ENCODE results near the gene GRK5. TPM values are rescaled to one million over a fixed set of nuclear protein-coding genes. Genes with fewer than 3 reads are reported as not detected.

Gene GRK5
- total and polyA plus RNA-seq, 8 donors, result 10.9 to 95.9 (median 34.0) TPM

DNA sequence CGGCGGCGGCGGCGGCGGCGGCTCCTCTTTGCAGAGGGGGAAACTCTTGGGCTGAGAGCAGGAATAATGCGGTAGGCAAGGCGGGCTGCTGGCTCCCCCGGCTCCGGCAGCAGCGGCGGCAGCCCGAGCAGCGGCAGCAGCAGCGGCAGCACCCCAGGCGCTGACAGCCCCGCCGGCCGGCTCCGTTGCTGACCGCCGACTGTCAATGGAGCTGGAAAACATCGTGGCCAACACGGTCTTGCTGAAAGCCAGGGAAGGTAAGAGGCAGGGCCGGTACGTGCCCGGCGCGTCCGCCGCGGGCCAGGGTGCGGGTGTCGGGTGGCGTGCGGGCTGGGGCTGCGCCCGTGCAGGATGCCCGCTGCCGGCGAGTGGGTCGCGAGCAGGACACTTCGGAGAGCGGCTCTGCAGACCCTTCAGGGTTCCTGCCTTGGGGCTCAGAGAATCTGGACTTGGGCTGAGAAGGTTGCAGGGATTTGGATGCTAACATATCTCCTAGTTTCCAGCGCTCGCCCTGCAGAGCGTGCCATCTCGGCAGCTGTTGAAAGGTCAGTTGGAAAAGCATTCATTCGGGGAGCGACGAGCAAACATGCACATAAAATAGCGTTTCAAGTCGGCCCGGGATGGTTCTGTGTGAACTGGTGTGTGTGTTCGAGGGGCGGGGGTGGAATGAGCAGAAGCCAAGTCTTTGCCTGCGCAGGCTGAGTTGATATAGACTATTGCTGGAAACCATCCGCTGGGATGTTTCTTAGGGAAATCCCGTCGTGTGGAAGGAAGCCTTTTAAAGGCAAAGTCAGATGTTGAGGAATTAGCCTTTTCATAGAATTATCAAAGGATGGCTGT, 562 bp downstream of the GRK5 start:
- peak overlapping the region; percentile 63 to 88 (median 74) for H3K4me3 ChIP-seq
- TF ChIP-seq POLR2AphosphoS5 (IDR thresholded peaks at IDR 0.05) (peak in 1 of 3 donors; percentile 11), EP300 (IDR thresholded peaks at IDR 0.05) (no peak)
- H3K4me1 ChIP-seq, result peaks cover 33 to 58% (median 55%) of the 10 kb centered on the region in 4 donors
- peak overlapping the region; percentile 97 to 100 (median 98) for H3K27ac ChIP-seq
- peaks cover 0 to 4% (median 0%) of the 10 kb centered on the region in 4 donors for H3K36me3 ChIP-seq
- H3K27me3 ChIP-seq, result no peaks in the 10 kb centered on the region
- no peaks in the 10 kb centered on the region for H3K9me3 ChIP-seq
- intact Hi-C loops (cut with DNase I; ENCODE audit: low total_unique reads), result loop anchor here (10.0 kb wide), 2 partner anchors 207 to 237 kb away; no protein-coding TSS in a partner anchor
- WGBS, 5 donors, result 0 to 1% (median 0%) methylated on average over 45 to 61 of the region's 62 CpGs
- peak; percentile 50 to 84 for DNase-seq

GRCh38 chr10:119208553-119208940, 1.2 kb downstream of the GRK5 start:
- H3K27ac ChIP-seq, result peak overlapping the region; percentile 97 to 100 (median 98)
- TF ChIP-seq POLR2AphosphoS5 (IDR thresholded peaks at IDR 0.05) (no peak), POLR2A (IDR thresholded peaks at IDR 0.05) (no peak), EP300 (IDR thresholded peaks at IDR 0.05) (no peak)
- TF ChIP-seq, protein P1, sequence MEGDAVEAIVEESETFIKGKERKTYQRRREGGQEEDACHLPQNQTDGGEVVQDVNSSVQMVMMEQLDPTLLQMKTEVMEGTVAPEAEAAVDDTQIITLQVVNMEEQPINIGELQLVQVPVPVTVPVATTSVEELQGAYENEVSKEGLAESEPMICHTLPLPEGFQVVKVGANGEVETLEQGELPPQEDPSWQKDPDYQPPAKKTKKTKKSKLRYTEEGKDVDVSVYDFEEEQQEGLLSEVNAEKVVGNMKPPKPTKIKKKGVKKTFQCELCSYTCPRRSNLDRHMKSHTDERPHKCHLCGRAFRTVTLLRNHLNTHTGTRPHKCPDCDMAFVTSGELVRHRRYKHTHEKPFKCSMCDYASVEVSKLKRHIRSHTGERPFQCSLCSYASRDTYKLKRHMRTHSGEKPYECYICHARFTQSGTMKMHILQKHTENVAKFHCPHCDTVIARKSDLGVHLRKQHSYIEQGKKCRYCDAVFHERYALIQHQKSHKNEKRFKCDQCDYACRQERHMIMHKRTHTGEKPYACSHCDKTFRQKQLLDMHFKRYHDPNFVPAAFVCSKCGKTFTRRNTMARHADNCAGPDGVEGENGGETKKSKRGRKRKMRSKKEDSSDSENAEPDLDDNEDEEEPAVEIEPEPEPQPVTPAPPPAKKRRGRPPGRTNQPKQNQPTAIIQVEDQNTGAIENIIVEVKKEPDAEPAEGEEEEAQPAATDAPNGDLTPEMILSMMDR (IDR thresholded peaks at IDR 0.05), result no peak
- intact Hi-C loops (cut with DNase I; ENCODE audit: low total_unique reads), result loop anchor here (10.0 kb wide), 2 partner anchors 206 to 236 kb away; no protein-coding TSS in a partner anchor
- H3K36me3 ChIP-seq, result peaks cover 0 to 6% (median 0%) of the 10 kb centered on the region in 4 donors
- H3K4me1 ChIP-seq, result peaks cover 33 to 64% (median 61%) of the 10 kb centered on the region in 4 donors
- 0 to 9% (median 1%) methylated on average over 3 of the region's 3 CpGs for WGBS, 5 donors
- peak in 1 of 2 donors; percentile 26 for DNase-seq
- peak overlapping the region; percentile 63 to 88 (median 74) for H3K4me3 ChIP-seq
- no peaks in the 10 kb centered on the region for H3K9me3 ChIP-seq
- H3K27me3 ChIP-seq, result no peaks in the 10 kb centered on the region

- peaks cover 33 to 70% (median 67%) of the 10 kb centered on the region in 4 donors for H3K4me1 ChIP-seq
- peak overlapping the region; percentile 86 to 100 (median 98) for H3K27ac ChIP-seq
- WGBS, 5 donors, result 1 to 10% (median 7%) methylated on average over 15 of the region's 15 CpGs
- DNase-seq, result peak; percentile 69 to 89
- H3K4me3 ChIP-seq, result peak overlapping the region; percentile 63 to 88 (median 74)
- peaks cover 0 to 6% (median 0%) of the 10 kb centered on the region in 4 donors for H3K36me3 ChIP-seq
- TF ChIP-seq POLR2A (IDR thresholded peaks at IDR 0.05) (no peak), POLR2AphosphoS5 (IDR thresholded peaks at IDR 0.05) (peak in 2 of 3 donors; percentile 8 to 16), EP300 (IDR thresholded peaks at IDR 0.05) (no peak)
- TF ChIP-seq, protein P1 (IDR thresholded peaks at IDR 0.05), result peak in 5 of 7 experiments; percentile 56 to 85 (median 72)
- H3K9me3 ChIP-seq, result no peaks in the 10 kb centered on the region
- no peaks in the 10 kb centered on the region for H3K27me3 ChIP-seq
- intact Hi-C loops (cut with DNase I; ENCODE audit: low total_unique reads), result loop anchor here (10.0 kb wide), 2 partner anchors 206 to 236 kb away; no protein-coding TSS in a partner anchor
Measured at GRCh38 chr10:119209035-119209735, 1.8 kb downstream of the GRK5 start.

DNA sequence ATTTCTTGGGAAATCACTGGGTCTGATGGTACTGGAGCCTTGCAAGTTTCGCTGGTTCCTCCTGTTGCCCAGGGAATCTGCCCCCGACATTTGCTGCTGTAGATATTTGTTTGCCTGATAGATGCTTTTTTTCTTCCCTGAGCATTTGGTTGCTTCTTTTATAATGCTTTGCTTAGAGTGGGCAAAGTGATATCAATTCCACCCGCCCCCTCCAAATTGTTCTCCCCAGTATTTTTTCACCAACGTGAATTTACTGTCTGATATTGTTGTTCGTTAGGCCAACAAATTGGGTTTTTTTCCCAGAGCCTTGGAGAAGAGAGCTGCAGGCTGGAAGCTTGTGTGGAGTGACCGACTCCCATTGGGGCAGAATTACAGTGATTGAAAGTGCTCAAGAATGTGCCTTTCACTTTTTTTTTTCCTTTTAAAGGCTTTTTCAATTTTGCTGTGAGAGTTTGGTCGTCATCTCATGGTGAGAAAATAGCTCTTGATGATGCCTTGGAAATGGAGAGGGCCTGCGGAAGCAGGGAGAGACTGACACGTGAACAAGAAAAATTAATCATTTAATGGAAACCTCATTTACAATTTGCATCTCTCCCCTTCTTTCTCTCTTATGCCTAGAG, 2.5 kb downstream of the GRK5 start:
- H3K4me3 ChIP-seq, result peak overlapping the region; percentile 63 to 88 (median 74)
- peak in 1 of 2 donors; percentile 26 for DNase-seq
- no peak for TF ChIP-seq EP300 (IDR thresholded peaks at IDR 0.05)
- TF ChIP-seq, protein P1 (IDR thresholded peaks at IDR 0.05), result peak in 1 of 7 experiments; percentile 44
- WGBS, 5 donors, result 14 to 33% (median 23%) methylated on average over 9 of the region's 9 CpGs
- H3K9me3 ChIP-seq, result no peaks in the 10 kb centered on the region
- peaks cover 33 to 72% (median 69%) of the 10 kb centered on the region in 4 donors for H3K4me1 ChIP-seq
- H3K27ac ChIP-seq, result peak overlapping the region; percentile 86 to 100 (median 98)
- intact Hi-C loops (cut with DNase I; ENCODE audit: low total_unique reads), result loop anchor here (10.0 kb wide), 2 partner anchors 205 to 235 kb away; no protein-coding TSS in a partner anchor
- no peaks in the 10 kb centered on the region for H3K27me3 ChIP-seq
- peaks cover 0 to 6% (median 0%) of the 10 kb centered on the region in 4 donors for H3K36me3 ChIP-seq
